22Rv1 (cell line): ENCODE measurements around the gene VSTM2B.

Experiments used
- H3K27ac ChIP-seq: fragments of 450-650 bp; 2 replicates; pipeline ENCODE4 v1.5.1; 2017
- ZFX ChIP-seq: fragments of 450-650 bp; IDR thresholded peaks from 2 replicates; pipeline ENCODE4 v1.6.1; 2017; ENCODE audit warnings: antibody characterized with exemption, borderline replicate concordance
- TF ChIP-seq, protein P1 (sequence below): fragments of 450-650 bp; IDR thresholded peaks from 2 replicates; pipeline ENCODE4 v1.5.1; 2017; ENCODE audit warnings: mild to moderate bottlenecking

VSTM2B gene

DNA sequence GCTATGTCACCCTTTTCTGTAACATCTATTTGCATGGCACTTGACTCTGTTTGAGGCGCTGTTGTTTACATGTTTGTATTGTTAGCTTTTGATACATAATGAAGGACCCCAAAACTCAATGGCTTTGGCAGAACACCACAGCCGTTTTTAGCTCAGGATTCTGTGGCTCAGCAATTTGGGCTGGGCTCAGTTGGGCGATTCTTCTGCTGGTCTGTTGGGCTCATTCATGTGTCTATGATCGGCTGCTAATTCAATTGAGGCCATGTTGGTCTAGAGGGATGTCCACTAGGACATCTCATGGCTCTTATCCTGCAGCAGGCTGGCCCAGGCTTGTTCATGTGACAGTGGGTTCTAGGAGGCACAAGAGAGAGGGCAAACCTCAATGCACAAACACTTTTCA, 33.9 kb downstream of the VSTM2B start:
- H3K27ac ChIP-seq: no peak overlapping the region
- no peak for TF ChIP-seq ZFX
- TF ChIP-seq, protein P1, sequence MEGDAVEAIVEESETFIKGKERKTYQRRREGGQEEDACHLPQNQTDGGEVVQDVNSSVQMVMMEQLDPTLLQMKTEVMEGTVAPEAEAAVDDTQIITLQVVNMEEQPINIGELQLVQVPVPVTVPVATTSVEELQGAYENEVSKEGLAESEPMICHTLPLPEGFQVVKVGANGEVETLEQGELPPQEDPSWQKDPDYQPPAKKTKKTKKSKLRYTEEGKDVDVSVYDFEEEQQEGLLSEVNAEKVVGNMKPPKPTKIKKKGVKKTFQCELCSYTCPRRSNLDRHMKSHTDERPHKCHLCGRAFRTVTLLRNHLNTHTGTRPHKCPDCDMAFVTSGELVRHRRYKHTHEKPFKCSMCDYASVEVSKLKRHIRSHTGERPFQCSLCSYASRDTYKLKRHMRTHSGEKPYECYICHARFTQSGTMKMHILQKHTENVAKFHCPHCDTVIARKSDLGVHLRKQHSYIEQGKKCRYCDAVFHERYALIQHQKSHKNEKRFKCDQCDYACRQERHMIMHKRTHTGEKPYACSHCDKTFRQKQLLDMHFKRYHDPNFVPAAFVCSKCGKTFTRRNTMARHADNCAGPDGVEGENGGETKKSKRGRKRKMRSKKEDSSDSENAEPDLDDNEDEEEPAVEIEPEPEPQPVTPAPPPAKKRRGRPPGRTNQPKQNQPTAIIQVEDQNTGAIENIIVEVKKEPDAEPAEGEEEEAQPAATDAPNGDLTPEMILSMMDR: no peak

DNA sequence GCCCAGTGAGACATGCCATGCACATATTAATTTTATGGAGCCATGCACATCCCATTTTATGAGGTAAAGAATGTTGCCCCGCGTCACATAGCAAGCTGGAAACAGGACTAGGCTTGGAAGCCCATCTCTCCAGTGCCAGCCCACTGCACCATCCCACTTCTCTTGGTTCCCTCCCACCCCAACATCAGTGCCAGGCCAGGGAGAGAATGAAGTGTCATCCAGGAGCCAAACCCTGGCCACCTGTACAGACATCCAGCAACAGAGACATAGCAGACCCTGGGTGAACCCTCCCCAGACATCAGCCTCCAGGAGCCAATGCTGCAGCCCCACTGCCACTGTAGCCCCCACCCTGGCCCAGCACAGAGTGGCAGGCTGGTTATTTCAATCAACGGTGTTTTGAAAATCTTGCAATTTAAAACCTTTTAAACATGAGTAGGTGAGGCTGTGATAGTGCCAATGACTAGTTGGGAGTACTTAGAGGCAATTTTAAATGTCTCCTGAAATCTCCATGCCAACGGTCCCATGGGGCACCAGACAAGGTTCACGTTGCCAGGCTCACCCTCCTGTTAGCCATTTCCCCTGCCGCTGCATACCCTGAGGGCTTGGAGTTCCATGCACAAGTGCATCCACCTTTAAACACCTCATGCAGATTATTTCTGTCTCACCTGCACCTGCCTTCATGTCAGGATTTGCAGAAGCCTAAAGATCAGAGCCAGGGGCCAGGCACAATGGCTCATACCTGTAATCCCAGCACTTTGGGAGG, 34.7 kb downstream of the VSTM2B start:
- no peak for TF ChIP-seq ZFX
- TF ChIP-seq, protein P1: no peak
- H3K27ac ChIP-seq: no peak overlapping the region

DNA sequence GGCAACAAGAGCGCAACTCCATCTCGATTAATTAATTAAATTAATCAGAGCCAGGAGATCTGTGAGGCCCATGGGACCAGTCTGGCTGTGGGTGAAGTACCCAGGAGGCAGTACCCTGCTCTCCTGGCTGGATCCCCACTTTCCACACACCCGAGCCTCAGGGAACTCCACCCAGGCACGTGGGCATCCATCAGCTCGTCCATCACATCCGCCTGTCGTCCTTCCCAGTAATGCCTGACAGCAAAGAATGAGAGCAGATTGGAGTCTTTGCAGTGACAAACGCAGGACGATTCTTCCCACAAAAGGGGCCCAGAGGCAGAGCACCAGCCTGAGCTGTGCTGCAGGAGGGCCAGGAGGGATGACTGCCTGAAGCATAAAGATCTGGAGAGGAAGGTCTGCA, 35.8 kb downstream of the VSTM2B start:
- TF ChIP-seq, protein P1: no peak
- TF ChIP-seq ZFX: no peak
- H3K27ac ChIP-seq: no peak overlapping the region

DNA sequence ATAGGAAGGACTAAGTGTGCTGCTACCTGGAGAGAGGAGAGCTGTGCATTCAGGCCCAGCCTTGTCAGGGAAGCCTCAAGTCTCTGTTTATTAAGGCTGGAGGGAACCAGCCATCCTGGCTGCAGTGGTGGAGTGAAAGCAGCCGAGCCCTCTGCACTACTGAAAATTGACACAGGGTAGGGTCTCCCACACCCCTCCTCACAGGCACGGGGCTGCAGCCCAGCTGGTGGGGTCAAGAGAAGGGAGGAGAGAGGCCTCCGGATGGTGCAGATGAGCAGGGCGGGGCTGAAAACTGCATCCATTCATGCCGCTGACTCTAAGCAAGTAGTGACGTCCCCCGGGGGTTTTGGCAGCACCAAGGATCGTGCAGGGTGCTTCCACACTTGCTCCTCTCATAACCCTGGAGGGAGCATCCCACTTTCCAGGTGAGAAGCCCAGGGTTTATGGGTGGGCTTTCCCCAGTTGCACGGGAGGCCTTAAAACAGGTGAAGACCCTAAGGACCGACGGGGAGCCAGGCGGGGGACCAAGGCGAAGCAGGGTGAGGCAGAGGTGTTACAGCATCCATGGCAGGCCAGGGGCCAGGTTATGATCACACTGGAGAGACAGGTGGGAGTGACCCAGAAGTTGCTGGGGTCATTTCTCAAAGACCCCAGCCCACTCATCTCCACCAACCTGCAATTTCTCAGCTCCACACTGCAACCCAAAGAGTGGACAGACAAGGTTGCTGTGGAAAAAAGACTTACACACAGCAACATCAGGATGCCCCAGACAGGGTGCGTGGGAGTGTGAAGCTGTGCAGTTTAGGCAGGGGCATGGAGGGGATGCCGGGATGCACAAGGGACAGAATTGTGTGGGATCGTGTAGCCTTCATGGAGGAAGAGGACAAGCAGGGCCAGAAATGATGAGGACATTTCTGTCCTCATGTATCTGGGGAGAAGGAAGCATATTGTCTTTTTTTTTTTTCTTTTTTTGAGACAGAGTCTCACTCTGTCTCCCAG, 36.8 kb downstream of the VSTM2B start:
- H3K27ac ChIP-seq: no peak overlapping the region
- TF ChIP-seq, protein P1: no peak
- no peak for TF ChIP-seq ZFX

DNA sequence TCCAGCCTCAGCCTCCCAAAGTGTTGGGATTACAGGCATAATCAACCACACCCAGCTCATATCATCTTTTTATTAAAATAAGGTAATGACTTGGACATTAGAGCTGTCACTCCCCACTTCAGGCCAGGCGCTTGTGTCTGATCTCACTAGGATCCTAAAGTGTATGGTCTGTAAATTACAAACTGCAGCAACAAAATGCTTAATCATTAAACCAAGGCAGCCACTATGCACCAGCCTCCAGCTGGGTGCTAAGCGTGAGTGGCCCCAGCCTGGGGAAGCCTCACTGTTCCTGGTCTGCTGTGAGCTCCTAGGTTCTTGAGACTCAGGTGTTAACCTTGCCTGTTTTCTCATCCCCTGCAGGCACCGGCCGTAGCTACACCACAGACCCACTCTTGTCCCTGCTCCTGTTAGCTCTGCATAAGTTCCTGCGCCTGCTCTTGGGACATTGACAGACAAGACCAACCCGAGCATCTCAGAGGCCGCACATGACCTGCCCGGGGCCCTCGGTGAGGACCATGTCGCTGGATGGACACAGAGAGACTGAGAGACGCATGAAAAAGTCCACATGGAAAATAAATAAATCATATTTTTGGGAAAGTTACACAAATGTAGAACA, 37.8 kb downstream of the VSTM2B start:
- no peak for TF ChIP-seq ZFX
- TF ChIP-seq, protein P1: no peak
- H3K27ac ChIP-seq: no peak overlapping the region

DNA sequence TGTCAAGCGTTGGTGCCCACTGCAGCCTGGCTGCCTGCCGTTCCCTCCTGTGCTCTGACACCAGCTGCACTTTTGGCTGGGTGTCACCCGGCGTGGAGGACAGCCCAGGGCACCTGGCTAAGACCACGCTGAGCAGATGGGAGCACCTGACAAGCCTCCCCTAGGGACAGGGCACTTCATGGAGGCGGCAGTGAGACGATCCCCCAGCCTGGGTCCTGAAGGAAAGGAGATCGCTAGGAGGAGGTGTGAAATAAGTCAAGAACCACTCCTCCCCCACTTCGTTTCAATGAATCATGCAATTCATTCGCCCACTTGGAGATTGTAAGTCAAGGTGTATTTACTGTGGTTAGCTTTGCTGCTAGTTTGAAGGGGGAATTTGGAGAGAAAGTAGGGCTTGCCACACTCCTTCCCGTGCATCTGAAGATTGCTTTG, 38.8 kb downstream of the VSTM2B start:
- TF ChIP-seq, protein P1: no peak
- no peak for TF ChIP-seq ZFX

More for the DNA sequence above, 38.8 kb downstream of the VSTM2B start:
- no peak overlapping the region for H3K27ac ChIP-seq
